CD4-positive, alpha-beta T cell treated with Interleukin-4 for 4 hours (primary cell): ENCODE measurements around the gene TEKT1.
"Not testable (repeated sequence)": the region's sequence is repeated elsewhere in the genome, so short reads cannot be mapped to it uniquely, and the experiment has no call there.

Experiments used
- DNase-seq: peaks from one replicate; pipeline ENCODE4 v3.0.0-alpha.2; 2020

TEKT1 gene

GRCh38 chr17:6831661-6832263 lies at the start of gene TEKT1:
Gene TEKT1, minus strand, starts transcription at chr17:6831729. Its CDS starts 1,353 bp downstream, at chr17:6830376.
- peak; percentile 68 for DNase-seq

DNA sequence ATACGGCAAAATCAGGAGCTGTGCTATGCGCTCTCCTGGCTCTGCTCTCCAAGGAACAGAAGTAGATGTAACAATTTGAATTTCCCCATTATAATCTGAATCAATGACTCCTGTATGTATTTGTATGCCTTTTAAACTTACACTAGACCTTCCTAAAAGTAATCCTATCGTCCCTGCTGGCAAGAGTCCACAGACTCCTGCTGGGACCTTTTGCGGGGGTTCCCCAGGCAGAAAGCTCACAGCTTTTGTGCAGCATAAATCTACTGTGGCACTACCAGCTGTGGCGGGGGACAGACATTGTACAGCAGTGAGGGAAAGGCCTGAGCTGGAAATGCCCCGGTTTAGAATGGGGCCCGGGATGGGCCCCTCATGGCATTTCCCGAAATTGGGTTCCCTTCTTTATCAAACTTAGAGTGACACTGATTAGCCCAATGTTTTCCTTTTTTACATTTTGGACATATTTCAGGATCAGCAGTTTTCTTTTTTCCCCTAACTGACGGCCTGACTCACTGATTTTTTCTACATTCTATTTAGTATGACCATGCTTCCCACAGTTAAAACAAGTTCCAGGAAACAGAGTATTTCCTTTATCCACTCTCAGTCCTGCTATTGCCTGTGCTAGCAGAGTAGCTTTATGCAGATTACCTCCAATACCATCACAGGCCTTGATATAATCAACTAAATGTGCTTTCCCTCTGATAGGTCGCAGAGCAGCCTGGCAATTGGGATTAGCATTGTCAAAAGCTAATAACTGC lies 47.9 kb upstream of the TEKT1 start:
- not testable (repeated sequence) for DNase-seq

GRCh38 chr17:6875276-6875675 lies 43.7 kb upstream of the TEKT1 start:
- not testable (repeated sequence) for DNase-seq

GRCh38 chr17:6872936-6873335 lies 41.4 kb upstream of the TEKT1 start:
- no peak for DNase-seq

DNA sequence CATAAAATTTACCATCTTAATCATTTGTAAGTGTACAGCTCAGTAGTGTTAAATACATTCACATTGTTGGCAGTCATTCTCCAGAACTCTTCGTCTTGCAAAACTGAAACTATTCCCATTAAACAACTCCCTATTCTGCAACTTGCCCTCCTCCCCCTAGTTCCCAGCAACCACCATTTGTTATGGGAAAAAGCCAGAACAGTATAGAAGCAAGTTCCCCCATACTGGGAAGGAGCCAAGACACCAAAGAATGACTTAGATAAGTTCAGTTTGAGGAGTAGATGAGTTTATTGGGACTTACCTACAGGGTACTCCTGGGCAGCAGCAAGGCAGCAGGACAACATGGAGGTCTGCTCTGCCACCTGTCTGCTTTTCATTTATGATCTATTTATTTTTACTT lies 39.3 kb upstream of the TEKT1 start:
- no peak for DNase-seq

- DNase-seq, result no peak
These were observed 37.1 kb upstream of the TEKT1 start for GRCh38 chr17:6868582-6868981.

DNA sequence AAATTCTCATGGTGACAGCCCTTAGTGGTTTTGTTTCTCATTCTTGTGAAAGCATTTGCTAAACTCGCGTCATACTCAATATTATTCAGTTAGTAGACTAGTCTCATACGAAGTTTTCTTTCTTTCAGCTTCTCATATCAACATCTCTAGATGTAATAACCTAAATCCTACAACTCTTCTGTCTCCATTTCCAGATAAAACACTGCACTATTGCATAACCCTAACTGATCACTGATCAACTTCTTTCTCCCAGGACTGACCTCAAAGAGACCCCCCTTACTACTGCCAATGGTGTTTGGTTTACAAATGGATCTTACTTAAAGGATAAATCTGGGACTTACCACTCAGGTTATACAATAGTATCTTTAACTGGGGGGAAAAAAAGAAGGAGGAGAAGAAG lies 36.3 kb upstream of the TEKT1 start:
- no peak for DNase-seq

- DNase-seq, result no peak
These were observed 31.3 kb upstream of the TEKT1 start for GRCh38 chr17:6862825-6863224.

GRCh38 chr17:6862122-6862521 lies 30.6 kb upstream of the TEKT1 start:
- no peak for DNase-seq

DNA sequence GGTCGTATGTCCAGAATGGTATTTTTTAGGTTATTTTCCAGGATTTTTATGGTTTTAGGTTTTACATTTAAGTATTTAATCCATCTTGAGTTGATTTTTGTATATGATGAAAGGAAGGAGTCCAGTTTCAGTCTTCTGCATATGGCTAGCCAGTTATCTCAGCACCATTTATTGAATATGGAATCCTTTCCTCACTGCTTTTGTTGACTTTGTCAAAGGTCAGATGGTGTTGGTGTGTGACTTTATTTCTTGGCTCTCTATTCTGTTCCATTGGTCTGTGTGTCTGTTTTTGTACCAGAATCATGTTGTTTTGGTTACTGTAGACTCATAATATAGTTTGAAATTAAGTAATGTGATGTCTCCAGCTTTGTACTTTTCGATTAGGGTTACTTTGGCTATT lies 26.4 kb upstream of the TEKT1 start:
- no peak for DNase-seq

DNA sequence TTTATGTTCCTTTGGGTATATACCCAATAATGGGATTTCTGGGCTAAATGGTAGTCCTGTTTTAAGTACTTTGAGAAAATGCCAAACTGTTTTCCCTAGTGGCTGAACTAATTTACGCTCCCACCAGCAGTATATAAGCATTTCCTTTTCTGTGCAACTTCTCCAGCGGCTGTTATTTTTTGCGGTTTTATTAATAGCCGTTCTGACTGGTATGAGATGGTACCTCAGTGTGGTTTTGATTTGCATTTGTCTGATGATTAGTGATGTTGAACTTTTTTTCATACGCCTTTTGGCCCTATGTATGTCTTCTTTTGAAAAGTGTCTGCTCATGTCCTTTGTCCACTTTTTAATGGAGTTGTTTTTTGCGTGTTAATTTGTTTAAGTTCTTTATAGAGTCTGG lies 25.8 kb upstream of the TEKT1 start:
- no peak for DNase-seq

DNA sequence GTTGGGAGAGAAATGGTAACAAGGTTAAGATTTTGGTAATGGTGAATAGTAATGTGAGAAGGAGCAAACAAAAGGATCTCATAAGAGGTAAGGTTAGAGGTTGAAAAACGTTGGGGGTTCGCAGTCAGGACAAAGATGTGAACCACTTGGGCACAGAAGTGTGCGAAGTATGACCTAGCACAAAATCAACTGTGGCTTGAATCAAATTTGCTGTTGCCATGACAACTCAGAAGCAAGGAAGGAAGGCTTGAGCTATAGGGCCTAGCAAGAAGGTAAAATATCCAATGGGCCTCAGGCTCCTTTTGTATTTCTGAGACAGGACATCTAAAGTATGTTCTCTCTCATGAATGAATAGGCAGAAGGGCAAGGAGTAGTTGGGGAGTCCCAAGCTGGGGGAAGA lies 24.5 kb upstream of the TEKT1 start:
- DNase-seq, result no peak

- DNase-seq, result no peak
These were observed 22.4 kb upstream of the TEKT1 start for GRCh38 chr17:6853764-6854442.

DNA sequence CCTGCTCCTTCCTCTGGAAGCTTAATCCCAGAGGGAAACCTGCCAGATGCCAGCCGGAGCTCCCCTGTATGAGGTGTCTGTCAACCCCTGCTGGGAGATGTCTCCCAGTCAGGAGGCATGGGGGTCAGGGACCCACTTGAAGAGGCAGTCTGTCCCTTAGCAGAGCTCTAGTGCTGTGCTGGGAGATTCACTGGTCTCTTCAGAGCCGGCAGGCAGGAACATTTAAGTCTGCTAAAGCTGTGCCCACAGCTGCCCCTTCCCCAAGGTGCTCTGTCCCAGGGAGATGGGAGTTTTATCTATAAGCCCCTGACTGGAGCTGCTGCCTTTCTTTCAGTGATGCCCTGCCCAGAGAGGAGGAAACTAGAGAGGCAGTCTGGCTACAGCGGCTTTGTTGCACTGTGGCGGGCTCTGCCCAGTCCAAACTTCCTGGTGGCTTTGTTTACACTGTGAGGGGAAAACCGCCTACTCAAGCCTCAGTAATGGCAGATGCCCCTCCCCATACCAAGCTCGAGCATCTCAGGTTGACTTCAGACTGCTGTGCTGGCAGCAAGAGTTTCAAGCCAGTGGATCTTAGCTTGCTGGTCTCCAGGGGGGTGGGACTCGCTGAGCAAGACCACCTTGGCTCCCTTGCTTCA lies 17.1 kb upstream of the TEKT1 start:
- not testable (repeated sequence) for DNase-seq

DNA sequence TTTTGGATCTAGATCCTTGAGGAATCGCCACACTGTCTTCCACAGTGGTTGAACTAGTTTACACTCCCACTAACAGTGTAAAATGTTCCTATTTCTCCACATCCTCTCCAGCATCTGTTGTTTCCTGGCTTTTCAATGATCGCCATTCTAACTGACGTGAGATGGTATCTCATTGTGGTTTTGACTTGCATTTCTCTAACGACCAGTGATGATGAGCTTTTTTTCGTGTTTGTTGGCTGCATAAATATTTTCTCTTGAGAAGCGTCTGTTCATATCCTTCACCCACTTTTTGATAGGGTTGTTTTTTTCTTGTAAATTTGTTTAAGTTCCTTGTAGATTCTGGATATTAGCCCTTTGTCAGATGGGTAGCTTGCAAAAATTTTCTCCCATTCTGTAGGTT lies 14.6 kb upstream of the TEKT1 start:
- DNase-seq, result not testable (repeated sequence)

DNA sequence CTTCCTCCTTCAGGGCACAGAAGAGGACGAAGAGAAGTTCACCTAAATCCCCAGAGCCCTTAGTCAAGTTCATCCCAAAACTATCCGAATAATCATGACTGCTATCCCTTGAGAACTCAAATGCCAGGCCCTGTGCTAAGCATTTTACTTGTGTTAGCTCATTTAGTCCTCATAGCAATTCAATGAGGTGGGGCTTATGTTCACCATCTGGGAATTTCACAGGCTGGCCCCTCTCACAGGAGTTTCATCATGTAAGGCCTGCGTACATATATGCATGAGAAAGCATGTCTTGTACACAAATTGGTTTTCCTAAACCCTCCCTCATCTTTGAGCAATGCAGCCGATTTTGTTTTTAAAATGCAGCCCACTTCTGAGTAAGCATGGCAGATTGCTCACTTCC lies 12.9 kb upstream of the TEKT1 start:
- DNase-seq, result not testable (repeated sequence)

DNA sequence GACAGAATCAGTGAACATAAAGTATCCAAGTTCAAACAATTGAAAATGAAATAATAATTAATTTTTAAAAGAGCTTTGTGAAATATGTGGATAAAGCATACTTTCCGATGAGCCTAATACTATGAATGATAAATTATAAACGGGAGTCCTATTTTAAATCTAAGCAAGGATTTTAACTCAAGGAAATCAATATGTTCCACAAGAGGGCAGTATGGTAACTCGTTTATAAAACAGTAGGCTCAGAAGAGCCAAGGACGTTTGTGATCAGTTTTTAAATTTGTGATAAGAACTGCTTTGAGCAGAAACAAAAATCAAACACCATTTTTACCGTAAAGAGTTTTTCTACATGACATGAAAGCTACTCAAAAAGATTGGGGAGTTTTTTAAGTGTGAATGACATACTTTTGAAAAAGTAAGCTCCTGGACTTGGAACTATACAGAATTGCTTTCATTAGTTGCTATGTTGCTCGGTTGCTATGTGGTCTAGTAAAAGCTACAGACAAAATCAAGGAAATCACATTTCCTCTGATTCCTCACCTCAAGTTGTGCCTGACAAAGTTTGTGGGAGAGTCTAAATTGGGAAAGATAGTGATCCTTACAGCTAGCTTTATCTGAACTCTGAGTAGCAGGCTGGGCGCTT lies 11.8 kb upstream of the TEKT1 start:
- peak; percentile 36 for DNase-seq

GRCh38 chr17:6841769-6842168 lies 10.2 kb upstream of the TEKT1 start:
- DNase-seq, result not testable (repeated sequence)

- no peak for DNase-seq
These were observed 1.0 kb downstream of the TEKT1 start for GRCh38 chr17:6830383-6830986.

- DNase-seq, result no peak
These were observed 8.5 kb downstream of the TEKT1 start for GRCh38 chr17:6823011-6823442.

- no peak for DNase-seq
These were observed 12.6 kb downstream of the TEKT1 start for GRCh38 chr17:6818938-6819337.

- not testable (repeated sequence) for DNase-seq
These were observed 15.2 kb downstream of the TEKT1 start for GRCh38 chr17:6816368-6816767.

DNA sequence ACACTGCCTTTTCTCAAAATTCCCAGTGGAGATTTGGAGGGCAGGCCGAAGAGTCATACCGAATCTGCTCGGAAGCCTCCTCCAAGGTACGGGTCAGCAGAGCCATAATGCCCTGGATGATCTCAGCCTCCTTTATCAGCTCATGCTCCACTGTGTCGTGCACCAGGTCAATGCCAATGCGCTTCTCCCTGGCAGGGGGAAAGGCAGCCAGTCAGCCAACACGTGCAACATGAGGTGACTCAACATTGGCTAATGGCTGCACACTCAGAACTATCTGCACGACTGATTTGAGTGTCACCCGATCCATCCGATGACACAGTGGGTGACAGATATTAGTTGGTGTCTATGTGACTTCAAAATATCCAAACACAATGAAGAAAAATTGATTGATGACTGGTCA lies 15.8 kb downstream of the TEKT1 start:
- DNase-seq, result no peak
